Measurements from ENCODE around the gene BABAM2. TPM values are rescaled to one million over a fixed set of nuclear protein-coding genes. Genes with fewer than 3 reads are reported as not detected.
"Not testable (repeated sequence)": the region's sequence is repeated elsewhere in the genome, so short reads cannot be mapped to it uniquely, and the experiment has no call there.

The BABAM2 gene
- total RNA-seq, 2 experiments from 2014 or later: 41.8 to 47.2 TPM

- DNase-seq; H3K36me3 Mint-ChIP-seq (ENCODE audit: low read depth); H3K27me3 Mint-ChIP-seq (ENCODE audit: low read depth); H3K27ac Mint-ChIP-seq; intact Hi-C loops (cut with micrococcal nuclease); H3K9me3 Mint-ChIP-seq; H3K4me3 Mint-ChIP-seq; H3K4me1 Mint-ChIP-seq (ENCODE audit: low read depth): not testable (repeated sequence)
- CTCF ChIA-PET: interaction anchor here (1.8 kb wide), 1 partner anchor 10 kb away, joined by 5 read pairs; no protein-coding TSS in a partner anchor
Measured at GRCh38 chr2:27882584-27882922, 8.0 kb upstream of the BABAM2 start.

- intact Hi-C loops (cut with micrococcal nuclease): no loop called here
- no peak overlapping the region for H3K27ac Mint-ChIP-seq
- CTCF ChIA-PET: interaction anchor here (0.7 kb wide), 1 partner anchor 181 kb away, joined by 3 read pairs; no protein-coding TSS in a partner anchor
- peaks cover 2% of the 10 kb centered on the region for H3K4me1 Mint-ChIP-seq (ENCODE audit: low read depth)
- no peaks in the 10 kb centered on the region for H3K36me3 Mint-ChIP-seq (ENCODE audit: low read depth)
- no peak for DNase-seq
- no peaks in the 10 kb centered on the region for H3K9me3 Mint-ChIP-seq
- H3K27me3 Mint-ChIP-seq (ENCODE audit: low read depth): no peaks in the 10 kb centered on the region
- H3K4me3 Mint-ChIP-seq: no peak overlapping the region
Measured at GRCh38 chr2:27884601-27885000, 5.9 kb upstream of the BABAM2 start.

GRCh38 chr2:27885234-27885633, 5.3 kb upstream of the BABAM2 start:
- intact Hi-C loops (cut with micrococcal nuclease): no loop called here
- Mint-ChIP-seq H3K36me3 (ENCODE audit: low read depth) (peaks cover 1% of the 10 kb centered on the region), H3K4me1 (ENCODE audit: low read depth) (peaks cover 8% of the 10 kb centered on the region), H3K27ac (no peak overlapping the region), H3K9me3 (no peaks in the 10 kb centered on the region), H3K27me3 (ENCODE audit: low read depth) (no peaks in the 10 kb centered on the region), H3K4me3 (no peak overlapping the region)
- DNase-seq: no peak
- CTCF ChIA-PET: no interaction called here

- Mint-ChIP-seq H3K4me1 (ENCODE audit: low read depth) (peaks cover 9% of the 10 kb centered on the region), H3K4me3 (no peak overlapping the region), H3K27me3 (ENCODE audit: low read depth) (no peaks in the 10 kb centered on the region), H3K36me3 (ENCODE audit: low read depth) (peaks cover 3% of the 10 kb centered on the region), H3K27ac (no peak overlapping the region), H3K9me3 (no peaks in the 10 kb centered on the region)
- CTCF ChIA-PET: no interaction called here
- intact Hi-C loops (cut with micrococcal nuclease): no loop called here
- DNase-seq: no peak
Measured at GRCh38 chr2:27885661-27886060, 4.9 kb upstream of the BABAM2 start.

GRCh38 chr2:27886322-27886721, 4.2 kb upstream of the BABAM2 start:
- no peaks in the 10 kb centered on the region for H3K27me3 Mint-ChIP-seq (ENCODE audit: low read depth)
- no peak overlapping the region for H3K27ac Mint-ChIP-seq
- no peak overlapping the region for H3K4me3 Mint-ChIP-seq
- CTCF ChIA-PET: no interaction called here
- peaks cover 15% of the 10 kb centered on the region for H3K4me1 Mint-ChIP-seq (ENCODE audit: low read depth)
- no peak for DNase-seq
- no peaks in the 10 kb centered on the region for H3K9me3 Mint-ChIP-seq
- intact Hi-C loops (cut with micrococcal nuclease): no loop called here
- H3K36me3 Mint-ChIP-seq (ENCODE audit: low read depth): peaks cover 6% of the 10 kb centered on the region

GRCh38 chr2:27887111-27887510, 3.4 kb upstream of the BABAM2 start:
- CTCF ChIA-PET: no interaction called here
- Mint-ChIP-seq H3K36me3 (ENCODE audit: low read depth) (peaks cover 7% of the 10 kb centered on the region), H3K4me1 (ENCODE audit: low read depth) (peaks cover 23% of the 10 kb centered on the region), H3K4me3 (no peak overlapping the region), H3K27me3 (ENCODE audit: low read depth) (no peaks in the 10 kb centered on the region), H3K27ac (no peak overlapping the region), H3K9me3 (no peaks in the 10 kb centered on the region)
- no peak for DNase-seq
- intact Hi-C loops (cut with micrococcal nuclease): no loop called here

- DNase-seq: no peak
- intact Hi-C loops (cut with micrococcal nuclease): no loop called here
- H3K27ac Mint-ChIP-seq: no peak overlapping the region
- H3K9me3 Mint-ChIP-seq: no peaks in the 10 kb centered on the region
- H3K4me3 Mint-ChIP-seq: no peak overlapping the region
- H3K36me3 Mint-ChIP-seq (ENCODE audit: low read depth): peaks cover 7% of the 10 kb centered on the region
- peaks cover 29% of the 10 kb centered on the region for H3K4me1 Mint-ChIP-seq (ENCODE audit: low read depth)
- CTCF ChIA-PET: interaction anchor here (0.6 kb wide), 1 partner anchor 70 kb away, joined by 3 read pairs; no protein-coding TSS in a partner anchor
- no peaks in the 10 kb centered on the region for H3K27me3 Mint-ChIP-seq (ENCODE audit: low read depth)
Measured at GRCh38 chr2:27887830-27888229, 2.7 kb upstream of the BABAM2 start.

- H3K4me1 Mint-ChIP-seq (ENCODE audit: low read depth): peaks cover 37% of the 10 kb centered on the region
- CTCF ChIA-PET: interaction anchor here (0.9 kb wide), 1 partner anchor 677 kb away, joined by 3 read pairs; no protein-coding TSS in a partner anchor
- H3K27me3 Mint-ChIP-seq (ENCODE audit: low read depth): no peaks in the 10 kb centered on the region
- H3K9me3 Mint-ChIP-seq: no peaks in the 10 kb centered on the region
- intact Hi-C loops (cut with micrococcal nuclease): no loop called here
- H3K27ac Mint-ChIP-seq: no peak overlapping the region
- H3K36me3 Mint-ChIP-seq (ENCODE audit: low read depth): peaks cover 7% of the 10 kb centered on the region
- no peak overlapping the region for H3K4me3 Mint-ChIP-seq
- no peak for DNase-seq
Measured at GRCh38 chr2:27888790-27889189, 1.7 kb upstream of the BABAM2 start.

- CTCF ChIA-PET: interaction anchor here (0.9 to 1.4 kb wide), 2 partner anchors 18 to 676 kb away, joined by 3 read pairs; no protein-coding TSS in a partner anchor
- no peaks in the 10 kb centered on the region for H3K9me3 Mint-ChIP-seq
- peaks cover 14% of the 10 kb centered on the region for H3K36me3 Mint-ChIP-seq (ENCODE audit: low read depth)
- peaks cover 46% of the 10 kb centered on the region for H3K4me1 Mint-ChIP-seq (ENCODE audit: low read depth)
- intact Hi-C loops (cut with micrococcal nuclease): loop anchor here (1.0 to 5.0 kb wide), 6 partner anchors 13 to 523 kb away; partner anchors contain the start of gene FOSL2
- DNase-seq: peak; percentile 22
- peak overlapping the region; percentile 97 for H3K27ac Mint-ChIP-seq
- peak overlapping the region; percentile 96 for H3K4me3 Mint-ChIP-seq
- H3K27me3 Mint-ChIP-seq (ENCODE audit: low read depth): no peaks in the 10 kb centered on the region
Measured at GRCh38 chr2:27889774-27890145, 769 bp upstream of the BABAM2 start.

GRCh38 chr2:27890924-27891672, 569 bp downstream of the BABAM2 start:
- CTCF ChIA-PET: no interaction called here
- Mint-ChIP-seq H3K27ac (peak overlapping the region; percentile 97), H3K4me3 (peak overlapping the region; percentile 96), H3K9me3 (no peaks in the 10 kb centered on the region), H3K36me3 (ENCODE audit: low read depth) (peaks cover 24% of the 10 kb centered on the region), H3K27me3 (ENCODE audit: low read depth) (no peaks in the 10 kb centered on the region), H3K4me1 (ENCODE audit: low read depth) (peaks cover 47% of the 10 kb centered on the region)
- peak; percentile 94 for DNase-seq
- intact Hi-C loops (cut with micrococcal nuclease): loop anchor here (1.0 to 5.0 kb wide), 7 partner anchors 11 to 521 kb away; partner anchors contain the start of gene FOSL2

GRCh38 chr2:27891673-27892105, 1.2 kb downstream of the BABAM2 start:
- no peaks in the 10 kb centered on the region for H3K9me3 Mint-ChIP-seq
- CTCF ChIA-PET: no interaction called here
- no peaks in the 10 kb centered on the region for H3K27me3 Mint-ChIP-seq (ENCODE audit: low read depth)
- intact Hi-C loops (cut with micrococcal nuclease): loop anchor here (1.0 to 5.0 kb wide), 5 partner anchors 64 to 521 kb away; no protein-coding TSS in a partner anchor
- H3K4me3 Mint-ChIP-seq: peak overlapping the region; percentile 96
- H3K27ac Mint-ChIP-seq: peak overlapping the region; percentile 97
- no peak for DNase-seq
- H3K4me1 Mint-ChIP-seq (ENCODE audit: low read depth): peaks cover 52% of the 10 kb centered on the region
- H3K36me3 Mint-ChIP-seq (ENCODE audit: low read depth): peaks cover 30% of the 10 kb centered on the region

GRCh38 chr2:27893006-27893405, 2.5 kb downstream of the BABAM2 start:
- Mint-ChIP-seq H3K27me3 (ENCODE audit: low read depth) (no peaks in the 10 kb centered on the region), H3K27ac (no peak overlapping the region), H3K9me3 (no peaks in the 10 kb centered on the region), H3K4me1 (ENCODE audit: low read depth) (peaks cover 65% of the 10 kb centered on the region), H3K4me3 (no peak overlapping the region), H3K36me3 (ENCODE audit: low read depth) (peaks cover 39% of the 10 kb centered on the region)
- intact Hi-C loops (cut with micrococcal nuclease): loop anchor here (5.0 kb wide), 3 partner anchors 176 to 519 kb away; no protein-coding TSS in a partner anchor
- no peak for DNase-seq
- CTCF ChIA-PET: no interaction called here

GRCh38 chr2:27897717-27898116, 7.2 kb downstream of the BABAM2 start:
- no peaks in the 10 kb centered on the region for H3K9me3 Mint-ChIP-seq
- no peaks in the 10 kb centered on the region for H3K27me3 Mint-ChIP-seq (ENCODE audit: low read depth)
- intact Hi-C loops (cut with micrococcal nuclease): no loop called here
- no peak overlapping the region for H3K4me3 Mint-ChIP-seq
- no peak for DNase-seq
- H3K27ac Mint-ChIP-seq: no peak overlapping the region
- CTCF ChIA-PET: no interaction called here
- H3K4me1 Mint-ChIP-seq (ENCODE audit: low read depth): peaks cover 64% of the 10 kb centered on the region
- peaks cover 42% of the 10 kb centered on the region for H3K36me3 Mint-ChIP-seq (ENCODE audit: low read depth)
